GM19035 (cell line): ENCODE data around the gene GALNT16.

Source experiments
- ATAC-seq: cut with Tn5 transposase; IDR thresholded peaks from one replicate; pipeline ENCODE4 v1.9.1; 2021; ENCODE audit not compliant: unreplicated experiment

Gene GALNT16

GRCh38 chr14:69316449-69317101, 56.6 kb downstream of the GALNT16 start:
- ATAC-seq, result no peak

- no peak for ATAC-seq
Observed at GRCh38 chr14:69317102-69317755, 57.3 kb downstream of the GALNT16 start.

GRCh38 chr14:69317780-69318179, 57.8 kb downstream of the GALNT16 start:
- no peak for ATAC-seq

GRCh38 chr14:69318241-69318640, 58.3 kb downstream of the GALNT16 start:
- no peak for ATAC-seq

- ATAC-seq, result no peak
Observed at GRCh38 chr14:69318901-69319475, 59.0 kb downstream of the GALNT16 start.

GRCh38 chr14:69319911-69320310, 60.0 kb downstream of the GALNT16 start:
- ATAC-seq, result no peak

GRCh38 chr14:69320581-69321365, 60.8 kb downstream of the GALNT16 start:
- no peak for ATAC-seq

GRCh38 chr14:69321601-69322330, 61.8 kb downstream of the GALNT16 start:
- ATAC-seq, result no peak

GRCh38 chr14:69323266-69323998, 63.5 kb downstream of the GALNT16 start:
- no peak for ATAC-seq

GRCh38 chr14:69323999-69324282, 64.0 kb downstream of the GALNT16 start:
- no peak for ATAC-seq

- no peak for ATAC-seq
Observed at GRCh38 chr14:69324341-69324931, 64.5 kb downstream of the GALNT16 start.

- ATAC-seq, result no peak
Observed at GRCh38 chr14:69325086-69325485, 65.1 kb downstream of the GALNT16 start.

GRCh38 chr14:69325646-69326265, 65.8 kb downstream of the GALNT16 start:
- no peak for ATAC-seq

GRCh38 chr14:69326611-69327010, 66.7 kb downstream of the GALNT16 start:
- ATAC-seq, result no peak

- no peak for ATAC-seq
Observed at GRCh38 chr14:69327507-69327906, 67.5 kb downstream of the GALNT16 start.

- ATAC-seq, result no peak
Observed at GRCh38 chr14:69328317-69328716, 68.4 kb downstream of the GALNT16 start.

GRCh38 chr14:69328765-69329164, 68.8 kb downstream of the GALNT16 start:
- ATAC-seq, result no peak

- ATAC-seq, result no peak
Observed at GRCh38 chr14:69331206-69331605, 71.2 kb downstream of the GALNT16 start.

GRCh38 chr14:69332782-69333395, 72.9 kb downstream of the GALNT16 start:
- no peak for ATAC-seq
